GM18517 (cell line): Measurements from ENCODE around the gene MYO5B.

Source experiments
- ATAC-seq: cut with Tn5 transposase; IDR thresholded peaks from one replicate; pipeline ENCODE4 v1.9.1; 2021; ENCODE audit warnings: mild to moderate bottlenecking, moderate library complexity; ENCODE audit not compliant: unreplicated experiment

Gene MYO5B

DNA sequence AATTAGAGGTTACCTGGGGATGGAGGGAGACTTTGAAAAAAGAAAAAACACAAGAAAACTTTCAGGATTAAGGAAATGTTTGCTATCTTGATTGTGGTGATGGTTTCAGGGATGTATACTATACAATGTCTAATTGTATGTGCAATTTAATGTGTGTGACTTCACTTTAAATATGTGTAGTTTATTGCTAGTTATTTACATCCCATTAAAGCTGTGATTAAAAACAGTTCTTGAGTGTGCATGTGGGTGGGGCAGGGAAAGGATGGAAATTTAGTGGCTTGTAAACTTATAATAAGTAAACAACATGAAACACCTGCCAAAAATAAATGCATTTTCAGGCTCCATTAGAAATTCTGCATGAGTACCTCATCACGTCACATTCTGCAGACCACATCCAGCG lies 167.0 kb downstream of the MYO5B start:
- no peak for ATAC-seq

GRCh38 chr18:50024466-50024865 lies 170.5 kb downstream of the MYO5B start:
- ATAC-seq, result no peak

GRCh38 chr18:50022985-50023384 lies 172.0 kb downstream of the MYO5B start:
- ATAC-seq, result no peak

- no peak for ATAC-seq
These were observed 180.3 kb downstream of the MYO5B start for GRCh38 chr18:50014606-50015005.

GRCh38 chr18:50013363-50014138 lies 181.4 kb downstream of the MYO5B start:
- no peak for ATAC-seq

DNA sequence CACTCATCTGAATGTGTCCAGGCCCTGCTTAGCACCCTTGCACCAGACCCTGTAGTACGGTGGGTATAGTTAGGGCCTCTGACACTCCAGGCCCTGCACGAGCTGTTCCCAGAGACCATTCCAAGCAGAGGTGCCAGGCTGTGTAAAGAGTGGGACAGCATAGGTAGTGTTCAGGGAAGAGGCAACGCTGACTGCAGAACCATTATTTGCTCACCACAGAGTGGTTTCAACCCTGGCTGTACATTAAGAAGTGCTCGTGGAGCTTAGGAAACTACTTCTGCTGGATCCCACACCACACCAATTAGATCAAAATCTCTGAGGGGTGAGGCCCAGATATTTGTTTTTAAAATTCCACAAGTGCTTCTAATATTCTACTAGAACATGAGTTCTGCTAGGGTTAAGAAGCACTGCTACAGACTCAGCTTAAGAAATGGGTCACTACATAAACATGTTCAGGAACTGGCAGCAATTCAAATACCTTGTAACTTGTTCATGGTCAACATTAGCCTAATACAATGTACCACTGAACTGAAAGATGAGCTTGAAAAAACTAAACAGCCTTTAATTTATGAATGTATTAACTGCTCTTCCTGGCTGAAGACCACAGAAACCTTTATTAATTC lies 183.0 kb downstream of the MYO5B start:
- no peak for ATAC-seq

- no peak for ATAC-seq
These were observed 185.1 kb downstream of the MYO5B start for GRCh38 chr18:50009773-50010335.

GRCh38 chr18:50008306-50008705 lies 186.6 kb downstream of the MYO5B start:
- ATAC-seq, result no peak

DNA sequence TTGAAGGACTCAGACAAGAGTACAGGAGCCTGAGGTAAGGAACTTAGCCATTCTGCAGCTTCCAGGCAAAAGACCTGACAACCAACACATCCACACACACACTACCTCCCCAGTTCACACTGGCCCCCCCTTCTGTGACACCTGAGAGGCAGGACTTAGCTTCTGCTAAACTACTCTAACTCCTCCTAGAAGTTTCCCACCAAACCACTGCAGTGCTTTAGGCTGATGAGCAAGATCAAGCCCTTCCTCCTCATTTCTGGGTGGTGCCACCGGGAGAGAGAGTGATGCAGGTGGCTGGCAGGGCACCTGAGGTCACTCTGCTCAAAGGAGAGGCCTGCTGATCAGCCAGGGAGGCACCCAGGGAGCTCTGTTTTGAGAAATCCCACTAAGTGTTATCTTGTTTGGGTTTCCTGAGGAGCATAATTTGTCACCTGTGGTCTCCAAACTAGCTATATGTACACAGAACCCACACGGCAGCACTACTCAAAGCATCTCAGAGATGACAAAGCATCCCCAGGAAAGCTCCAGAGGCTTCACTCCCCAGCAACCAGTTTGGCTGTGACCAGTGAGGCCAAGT lies 188.4 kb downstream of the MYO5B start:
- ATAC-seq, result no peak

DNA sequence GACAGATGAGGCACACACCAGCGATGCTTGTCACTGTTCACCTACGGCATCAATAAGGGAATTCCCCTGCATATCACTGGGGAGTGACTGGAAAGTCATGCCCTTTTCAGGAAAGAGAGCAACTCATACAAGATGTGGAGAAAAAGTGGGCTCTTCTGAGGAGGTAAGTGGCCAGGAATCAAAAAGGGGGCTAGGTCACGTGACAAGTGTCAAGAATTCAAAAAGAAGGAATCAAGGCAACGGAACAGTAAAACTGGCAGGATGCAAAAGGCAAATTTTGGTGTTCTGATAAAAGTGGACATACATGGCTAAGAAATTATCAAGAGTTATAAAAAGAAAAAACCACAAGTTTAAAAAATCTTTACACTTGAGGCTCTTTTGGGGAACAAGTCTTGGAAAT lies 190.9 kb downstream of the MYO5B start:
- no peak for ATAC-seq

- no peak for ATAC-seq
These were observed 192.2 kb downstream of the MYO5B start for GRCh38 chr18:50002781-50003180.

GRCh38 chr18:50000227-50000626 lies 194.7 kb downstream of the MYO5B start:
- ATAC-seq, result no peak

GRCh38 chr18:49999128-49999527 lies 195.8 kb downstream of the MYO5B start:
- no peak for ATAC-seq

GRCh38 chr18:49997558-49997957 lies 197.4 kb downstream of the MYO5B start:
- no peak for ATAC-seq

- no peak for ATAC-seq
These were observed 200.5 kb downstream of the MYO5B start for GRCh38 chr18:49994410-49994809.

DNA sequence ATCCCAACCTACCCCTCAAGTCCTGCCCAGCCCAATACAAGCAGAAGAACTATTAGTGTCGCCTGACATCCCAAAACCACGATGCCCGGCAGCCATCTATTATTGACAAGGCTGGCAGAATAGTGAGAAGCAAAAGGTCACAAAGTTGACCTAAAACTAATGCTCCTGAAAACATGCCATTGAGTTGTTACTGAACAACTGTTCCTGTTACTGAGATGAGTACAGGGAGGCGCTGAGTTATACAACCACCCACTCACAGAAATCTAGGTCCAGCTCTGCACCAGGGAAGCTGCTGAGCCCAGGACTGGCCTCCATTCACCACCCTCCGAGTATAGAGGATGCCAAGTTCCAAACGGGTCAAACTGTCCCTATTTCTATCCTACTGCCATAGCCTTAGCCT lies 201.6 kb downstream of the MYO5B start:
- ATAC-seq, result no peak

GRCh38 chr18:49988733-49989132 lies 206.2 kb downstream of the MYO5B start:
- ATAC-seq, result no peak

GRCh38 chr18:49988101-49988500 lies 206.8 kb downstream of the MYO5B start:
- no peak for ATAC-seq

- ATAC-seq, result no peak
These were observed 209.7 kb downstream of the MYO5B start for GRCh38 chr18:49985236-49985635.

DNA sequence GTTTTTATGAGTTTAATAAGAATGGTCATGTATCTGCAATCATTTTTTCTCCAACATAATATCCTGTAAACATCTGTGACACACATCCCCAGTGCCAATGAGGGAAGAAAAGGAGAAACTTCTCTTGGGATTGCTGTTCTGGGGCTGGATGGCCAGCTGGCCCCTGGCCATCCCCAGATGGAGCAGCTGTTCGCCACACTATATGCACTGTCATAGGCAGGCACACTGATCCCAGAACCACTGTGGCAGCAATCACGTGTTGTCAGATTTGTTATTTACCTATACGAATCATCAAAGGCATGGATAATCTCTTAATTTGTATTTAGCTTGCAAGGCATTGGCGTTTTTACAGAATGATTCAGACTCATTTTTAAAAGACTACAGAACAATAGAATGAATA lies 214.1 kb downstream of the MYO5B start:
- ATAC-seq, result no peak

DNA sequence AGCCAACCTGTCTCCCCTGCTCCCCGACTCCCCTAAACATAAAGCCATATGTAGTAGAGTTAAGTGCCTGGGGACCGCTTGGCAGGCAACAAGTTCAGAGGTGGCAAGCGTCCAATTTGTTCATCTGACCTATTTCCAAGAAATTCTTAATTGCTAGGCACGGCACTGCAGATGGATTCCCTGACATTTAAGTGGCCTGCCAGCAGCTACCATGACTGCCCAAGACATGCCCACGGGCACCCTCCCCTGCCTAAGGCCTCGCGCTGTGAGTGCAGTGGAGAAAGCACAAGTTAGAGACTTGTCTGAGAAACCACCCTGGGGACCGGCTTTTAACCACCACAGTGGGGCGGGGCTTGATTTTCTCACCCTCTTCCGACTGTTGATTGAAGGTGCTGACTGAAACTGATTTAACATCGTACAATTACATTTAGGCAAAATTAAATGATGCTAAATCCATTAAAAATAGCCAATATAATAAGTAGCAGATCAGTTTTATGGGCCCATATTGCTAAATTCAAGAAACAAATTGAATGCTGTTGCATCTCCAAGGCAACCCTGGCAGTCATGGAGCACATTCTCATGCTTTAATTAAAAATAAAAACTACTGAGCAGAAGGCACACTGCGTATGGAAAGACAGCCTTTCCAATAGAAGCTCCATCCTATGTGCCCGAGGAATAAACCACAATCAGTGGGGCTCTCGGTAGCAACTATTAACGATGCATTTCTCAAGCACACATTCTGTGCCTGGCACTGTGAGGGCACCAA lies 218.0 kb downstream of the MYO5B start:
- no peak for ATAC-seq
